NCI-H1105 treated with DMSO at 0.1 percent for 48 hours (cell line): ENCODE data around the gene HEATR5A.
"Not testable (repeated sequence)": the region's sequence is repeated elsewhere in the genome, so short reads cannot be mapped to it uniquely, and the experiment has no call there.

Experiments
- DNase-seq: peaks from one replicate; lab custom pipeline; 2025; lab: John Stamatoyannopoulos, UW

Gene HEATR5A

DNA sequence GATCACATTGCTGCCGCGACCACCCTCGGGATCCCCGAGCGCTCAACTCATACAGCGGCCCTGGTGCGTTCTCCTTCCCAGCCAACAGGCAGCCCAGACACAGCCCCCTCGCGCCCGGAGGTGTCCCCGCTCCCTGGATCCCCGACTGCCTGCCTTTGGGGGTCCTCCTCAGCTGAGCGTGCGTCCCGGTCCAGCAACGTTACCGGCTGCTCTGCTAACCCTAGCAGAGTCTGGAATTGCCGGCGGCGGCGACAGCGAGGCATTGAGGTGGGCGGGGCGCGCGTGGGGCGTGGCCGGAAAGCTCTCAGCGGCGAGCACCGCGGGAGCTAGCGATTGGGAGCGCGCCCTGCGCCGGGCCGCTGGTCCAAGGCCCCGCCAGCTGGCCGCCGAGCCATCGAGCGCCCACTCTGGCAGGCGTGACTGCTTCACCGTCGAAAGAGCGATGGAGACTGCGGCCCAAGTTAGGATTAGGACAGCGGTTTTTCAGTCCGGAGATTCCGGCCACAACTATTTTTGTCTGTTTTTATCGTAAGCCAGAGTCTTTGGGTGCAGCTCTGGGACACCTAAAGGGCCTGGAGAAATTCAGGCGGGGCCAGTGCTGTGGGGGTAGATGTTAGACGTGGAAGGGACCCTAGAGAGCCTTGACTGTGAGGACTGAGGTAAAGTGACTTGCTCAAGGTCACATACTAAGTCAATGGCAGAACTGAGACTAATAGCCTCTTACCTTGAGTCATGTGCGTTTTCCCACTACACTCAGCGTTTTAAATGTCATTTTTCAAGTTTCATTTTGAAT is at the start of gene HEATR5A:
TSS of gene HEATR5A (minus strand) at position 232 of the 793 bp plus-strand sequence. CDS start 17,575 bp downstream, outside the sequence.
- peak; percentile 92 for DNase-seq

DNA sequence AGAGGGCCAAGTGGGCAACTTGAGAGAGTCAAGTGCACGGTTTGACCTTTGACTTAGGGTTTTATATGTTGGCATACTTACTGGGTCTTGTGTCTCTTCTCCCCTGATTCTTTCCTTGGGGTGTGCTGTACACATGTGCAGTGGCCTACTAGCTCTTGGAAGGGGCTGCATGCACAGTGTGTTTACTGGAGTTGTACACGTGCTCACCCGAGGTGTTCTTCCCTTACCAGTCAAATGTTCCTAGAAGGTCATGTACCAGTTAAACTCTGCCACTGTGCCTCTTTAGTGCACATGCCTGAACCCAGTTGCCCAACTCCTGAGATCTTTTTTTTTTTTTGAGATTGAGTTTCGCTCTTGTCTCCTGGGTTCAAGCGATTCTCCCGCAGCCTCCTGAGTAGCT is 46.2 kb upstream of the HEATR5A start:
- DNase-seq, result no peak

DNA sequence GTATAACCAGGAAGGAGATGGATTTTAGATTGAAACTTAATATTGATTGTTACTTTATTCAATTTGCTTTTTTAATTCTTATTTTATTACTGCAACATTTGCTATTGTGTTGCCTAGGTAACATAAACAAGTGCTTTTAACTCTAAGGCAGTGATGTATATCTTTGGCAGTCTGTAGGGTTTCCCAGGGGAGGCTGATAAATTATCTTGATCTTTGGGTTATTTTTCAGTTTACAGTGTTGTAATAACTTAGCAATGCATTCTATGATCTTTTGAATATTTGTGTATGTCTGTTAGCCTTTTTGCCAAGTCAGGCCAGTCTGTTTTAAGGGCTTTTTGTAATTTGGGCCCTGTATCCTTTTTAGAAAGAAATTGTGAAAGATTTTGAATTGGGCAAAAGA is 44.8 kb upstream of the HEATR5A start:
- DNase-seq, result no peak

DNA sequence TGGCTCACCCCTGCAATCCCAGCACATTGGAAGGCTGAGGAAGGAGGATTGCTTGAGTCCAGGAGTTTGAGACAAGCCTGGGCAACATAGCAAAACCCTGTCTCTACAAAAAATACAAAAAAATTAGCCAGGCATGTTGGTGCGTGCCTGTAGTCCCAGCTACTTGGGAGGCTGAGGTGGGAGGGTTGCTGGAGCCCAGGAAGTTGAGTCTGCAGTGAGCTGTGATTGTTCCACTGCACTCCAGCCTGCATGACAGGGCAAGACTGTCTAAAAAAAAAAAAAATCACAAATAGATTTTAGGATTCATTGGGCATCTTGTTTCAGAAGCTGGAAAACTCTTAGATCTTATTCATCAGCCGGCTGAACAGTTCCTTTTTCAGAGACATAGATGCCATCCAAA is 42.1 kb upstream of the HEATR5A start:
- DNase-seq, result not testable (repeated sequence)

DNA sequence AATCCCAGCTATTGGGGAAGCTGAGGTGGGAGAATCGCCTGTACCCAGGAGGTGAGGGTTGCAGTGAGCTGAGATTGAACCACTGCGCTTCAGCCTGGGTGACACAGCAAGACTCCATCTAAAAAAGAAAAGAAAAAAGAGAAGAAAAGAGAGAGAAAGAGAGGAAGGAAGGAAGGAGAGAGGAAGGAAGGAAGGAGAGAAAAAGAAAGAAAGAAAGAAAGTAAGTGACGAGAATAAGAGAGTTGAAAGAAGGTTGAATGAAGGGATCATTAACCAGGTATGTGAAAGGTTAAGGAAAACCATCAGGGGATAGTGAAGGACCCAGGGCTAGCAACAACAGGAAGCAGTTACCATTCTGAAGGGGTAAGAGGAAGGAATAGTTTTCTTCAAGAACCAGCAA is 41.2 kb upstream of the HEATR5A start:
- DNase-seq, result no peak

DNA sequence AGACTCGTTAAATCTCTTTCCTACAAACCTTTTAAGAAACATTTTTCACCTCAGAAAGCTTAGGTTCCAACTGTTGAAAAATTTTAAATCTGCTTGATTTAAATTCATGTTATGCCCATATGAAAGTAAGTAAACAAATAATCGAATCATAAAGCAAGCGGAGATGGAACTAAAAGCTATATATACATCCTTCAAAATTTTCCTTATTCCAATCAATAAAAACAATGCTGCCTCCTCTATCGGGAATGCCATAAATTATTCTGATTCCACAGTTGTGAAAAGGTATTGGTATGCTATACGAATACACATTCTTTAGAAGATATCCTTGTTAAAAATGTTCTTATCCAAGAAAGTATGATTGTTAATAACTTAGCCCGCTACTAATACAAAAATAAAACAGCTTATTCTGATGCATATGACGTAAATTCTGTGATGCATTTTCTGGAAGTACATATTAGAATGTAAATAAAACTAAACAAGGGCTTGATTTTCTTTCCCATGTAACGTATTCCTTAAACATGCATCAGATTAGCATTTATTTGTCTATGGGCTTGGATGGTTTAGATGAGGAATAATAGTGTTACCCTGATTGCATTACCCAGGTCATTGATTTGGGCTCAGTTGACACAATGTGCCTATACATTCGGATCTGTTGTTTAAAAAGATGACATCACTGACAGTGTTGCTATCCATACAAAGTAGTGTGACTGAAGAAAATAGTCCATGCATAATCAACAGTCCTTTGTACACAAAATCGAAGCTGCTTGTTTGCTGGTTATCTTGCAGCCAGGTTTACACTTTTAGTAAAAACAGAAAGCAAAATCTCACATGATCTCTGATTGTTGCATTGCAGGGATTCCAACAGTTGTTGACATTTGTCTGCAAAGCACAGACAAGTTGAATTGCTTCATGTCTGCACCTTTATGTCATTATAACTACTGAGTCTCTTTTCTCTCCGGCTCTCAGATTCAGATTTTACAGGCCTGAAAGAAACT is 37.6 kb upstream of the HEATR5A start:
- DNase-seq, result no peak

DNA sequence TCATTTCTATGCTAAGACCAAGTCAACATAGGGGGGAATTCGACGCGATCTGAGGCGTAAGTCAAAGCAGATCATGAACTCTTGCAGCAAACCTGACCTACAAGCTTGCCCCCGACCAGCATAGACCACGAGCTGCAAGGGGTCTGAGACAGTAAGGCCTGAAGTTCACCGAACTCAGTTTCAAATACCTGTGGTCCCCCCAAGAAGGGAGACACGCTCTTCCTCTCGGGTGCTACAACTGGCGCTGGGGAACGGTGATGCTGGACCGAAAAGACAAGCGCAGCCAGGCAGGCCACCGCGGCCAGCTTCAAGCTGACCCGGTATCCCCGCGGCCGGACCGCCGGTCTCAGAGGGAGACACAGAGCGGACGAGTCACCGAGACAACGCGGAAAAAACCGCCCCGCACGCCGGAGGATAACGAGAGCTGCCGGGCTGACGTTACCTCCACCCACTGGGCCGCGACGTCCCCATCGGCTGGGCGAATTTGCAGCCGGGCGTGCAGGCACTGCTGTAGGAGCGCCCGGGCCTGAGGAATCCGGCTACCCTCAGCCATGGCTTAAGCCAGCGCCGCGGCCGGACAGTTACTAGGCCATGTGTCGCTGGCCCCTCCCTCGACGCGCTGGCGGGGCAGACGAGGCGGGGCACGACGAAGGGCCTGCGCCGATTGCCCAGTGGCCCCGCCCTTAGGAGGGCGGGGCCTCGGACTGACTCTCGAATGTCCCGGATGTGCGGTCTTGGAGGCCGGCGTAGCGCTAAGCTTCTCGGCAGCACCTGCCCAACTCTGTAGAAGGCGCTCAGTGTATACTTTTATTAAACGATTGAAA is 36.7 kb upstream of the HEATR5A start, which contains the start of gene DTD2:
TSS of gene DTD2 (minus strand) at position 666 of the 824 bp plus-strand sequence. CDS start at position 553, 113 bp downstream.
- peak; percentile 94 for DNase-seq

DNA sequence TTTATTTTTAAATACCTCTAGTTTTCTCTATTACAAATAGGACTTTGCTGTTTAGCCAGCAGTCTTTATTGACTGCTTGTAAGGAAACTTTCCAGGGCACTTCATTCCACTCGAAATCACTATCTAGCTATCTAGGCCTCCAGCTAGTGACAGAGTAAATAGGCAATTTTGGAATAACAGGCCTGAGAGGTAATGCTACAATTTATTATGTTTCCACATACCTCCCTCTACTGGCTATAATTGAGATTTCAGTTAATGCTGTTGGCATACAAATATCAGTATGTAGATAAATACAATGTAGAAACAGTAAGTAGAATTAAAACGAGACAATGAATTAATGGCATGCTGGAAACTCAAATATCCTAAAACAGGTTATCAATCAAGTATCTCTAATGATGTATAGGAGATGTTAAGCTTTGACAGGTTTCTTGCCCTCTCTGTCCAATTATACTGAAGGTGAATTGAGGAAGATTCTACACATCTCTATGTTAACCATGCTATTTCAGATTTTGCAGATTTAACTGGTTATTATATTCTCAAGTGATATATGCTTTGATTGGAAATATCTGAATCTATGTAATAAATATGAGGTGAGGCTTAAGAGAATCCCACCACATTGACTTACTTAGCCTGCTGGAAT is 29.7 kb upstream of the HEATR5A start:
- peak; percentile 53 for DNase-seq

DNA sequence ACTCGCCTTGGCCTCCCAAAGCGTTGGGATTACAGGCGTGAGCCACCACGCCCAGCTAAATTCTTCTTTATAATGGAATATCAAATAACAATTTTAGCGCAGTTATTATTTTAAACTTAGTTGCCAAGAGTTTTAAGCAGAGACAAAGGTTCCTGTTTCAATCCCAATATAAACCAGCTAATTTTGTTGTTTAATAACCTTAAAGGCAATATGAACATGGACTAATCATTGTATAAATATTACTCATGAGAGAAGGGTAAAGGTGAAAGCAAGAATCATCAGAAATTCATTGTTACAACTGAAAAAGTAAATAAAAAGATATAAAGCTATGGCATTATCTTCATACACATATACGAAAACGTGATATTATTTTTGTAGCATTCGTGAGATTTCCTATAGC is 28.8 kb upstream of the HEATR5A start:
- DNase-seq, result no peak

DNA sequence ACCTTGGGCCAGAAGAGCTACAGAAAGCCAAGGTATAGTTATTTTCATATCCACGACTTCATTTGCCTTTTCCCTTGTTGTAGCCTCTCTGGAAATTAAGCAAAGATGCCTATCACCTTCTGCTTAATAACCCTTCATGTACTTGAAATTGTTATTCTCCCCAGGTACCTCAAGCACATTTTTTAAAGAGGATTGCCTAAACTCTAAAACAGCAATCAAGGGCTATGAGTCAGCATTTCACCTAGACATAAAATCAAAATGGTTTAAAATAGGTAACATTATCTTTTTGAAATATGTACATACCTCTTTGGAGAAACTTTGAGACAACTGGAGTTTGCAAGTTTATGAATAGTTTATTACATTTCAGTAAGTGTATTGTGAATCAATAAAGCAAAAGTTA is 25.4 kb upstream of the HEATR5A start:
- DNase-seq, result no peak

DNA sequence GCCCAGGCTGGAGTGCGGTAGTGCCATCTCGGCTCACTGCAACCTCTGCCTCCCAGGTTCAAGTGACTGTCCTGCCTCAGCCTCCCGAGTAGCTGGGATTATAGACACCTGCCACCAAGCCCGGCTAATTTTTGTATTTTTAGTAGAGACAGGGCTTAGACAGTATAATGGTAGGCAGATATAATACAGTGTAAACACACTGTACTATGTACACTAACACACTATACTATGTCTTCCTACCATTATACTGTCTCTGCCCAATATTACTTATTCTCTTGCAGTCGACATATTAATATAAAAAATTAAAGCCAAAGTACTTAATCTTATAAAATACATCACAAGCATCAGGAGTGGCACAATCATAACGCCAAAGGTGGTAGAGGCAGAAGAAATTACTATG is 21.9 kb upstream of the HEATR5A start:
- no peak for DNase-seq

DNA sequence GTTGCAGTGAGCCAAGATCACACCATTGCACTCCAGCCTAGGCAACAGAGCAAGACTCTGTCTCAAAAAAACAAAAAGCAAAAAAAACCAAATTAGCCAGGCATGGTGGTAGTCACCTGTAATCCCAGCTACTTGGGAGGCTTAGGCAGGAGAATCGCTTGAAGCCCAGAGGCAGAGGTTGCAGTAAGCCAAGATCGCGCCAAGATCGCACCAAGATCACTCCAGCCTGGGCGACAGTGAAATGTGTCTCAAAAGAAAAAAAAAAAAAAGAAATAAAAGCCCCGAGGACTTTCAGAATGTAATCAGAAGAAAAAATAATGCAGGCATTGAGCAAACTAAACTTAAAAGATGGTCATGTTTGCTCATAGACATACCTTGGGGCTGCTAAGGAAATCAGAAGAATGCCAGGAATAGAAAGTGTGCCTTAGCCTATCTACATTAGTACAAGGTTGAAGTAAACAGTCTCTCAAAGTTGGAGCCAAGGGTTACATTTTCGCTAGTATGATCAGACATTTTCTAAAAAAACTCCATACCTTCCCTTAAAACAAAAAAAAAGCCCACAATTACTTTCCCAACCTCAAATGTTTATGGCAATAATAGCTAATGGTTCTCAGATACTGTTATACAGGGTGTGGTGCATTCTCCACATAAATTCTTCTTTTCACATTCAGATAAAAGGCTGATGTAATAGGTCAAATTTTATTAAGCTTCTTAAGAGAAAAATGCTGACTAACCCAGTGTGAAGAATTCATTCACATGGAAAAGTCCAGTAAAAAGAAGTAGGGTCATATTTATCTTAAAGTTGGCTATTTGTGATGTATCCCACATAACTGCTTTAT is 21.1 kb upstream of the HEATR5A start:
- DNase-seq, result no peak

DNA sequence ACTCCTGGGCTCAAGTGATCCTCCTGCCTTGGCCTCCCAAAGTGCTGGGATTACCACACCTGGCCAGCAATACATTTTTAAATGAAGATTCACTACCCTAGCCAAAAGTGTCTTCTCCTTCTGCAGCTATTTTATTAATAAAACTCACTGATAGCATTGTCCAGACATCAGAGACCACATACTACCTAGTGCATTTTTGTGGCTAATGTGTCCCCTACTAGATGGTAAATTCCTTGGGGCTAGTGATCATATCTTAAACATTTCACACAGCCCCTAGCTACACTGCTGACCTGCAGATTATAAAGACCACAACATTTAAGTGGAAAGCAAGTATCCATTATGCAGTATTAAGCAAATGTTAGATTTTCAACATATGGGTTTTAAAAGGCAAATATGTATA is 19.9 kb upstream of the HEATR5A start:
- no peak for DNase-seq

DNA sequence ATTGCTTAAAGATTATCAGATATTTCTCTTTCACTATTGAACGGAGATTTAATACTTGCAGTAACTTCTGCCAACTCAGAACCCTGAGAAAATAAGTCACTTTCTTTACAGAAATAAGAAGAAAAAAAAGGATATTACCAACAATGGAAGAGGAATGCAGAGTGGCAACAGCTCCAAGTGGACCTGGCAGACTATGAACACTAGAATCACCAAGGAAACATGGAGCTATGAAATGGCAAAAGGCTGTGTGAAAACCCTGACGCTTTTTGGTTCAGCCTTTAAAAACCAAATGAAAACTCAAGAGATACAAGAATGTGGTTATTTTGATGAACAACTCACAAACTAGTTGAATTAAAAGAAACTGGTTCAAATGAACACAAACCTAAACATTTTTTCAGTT is 19.2 kb upstream of the HEATR5A start:
- DNase-seq, result no peak

DNA sequence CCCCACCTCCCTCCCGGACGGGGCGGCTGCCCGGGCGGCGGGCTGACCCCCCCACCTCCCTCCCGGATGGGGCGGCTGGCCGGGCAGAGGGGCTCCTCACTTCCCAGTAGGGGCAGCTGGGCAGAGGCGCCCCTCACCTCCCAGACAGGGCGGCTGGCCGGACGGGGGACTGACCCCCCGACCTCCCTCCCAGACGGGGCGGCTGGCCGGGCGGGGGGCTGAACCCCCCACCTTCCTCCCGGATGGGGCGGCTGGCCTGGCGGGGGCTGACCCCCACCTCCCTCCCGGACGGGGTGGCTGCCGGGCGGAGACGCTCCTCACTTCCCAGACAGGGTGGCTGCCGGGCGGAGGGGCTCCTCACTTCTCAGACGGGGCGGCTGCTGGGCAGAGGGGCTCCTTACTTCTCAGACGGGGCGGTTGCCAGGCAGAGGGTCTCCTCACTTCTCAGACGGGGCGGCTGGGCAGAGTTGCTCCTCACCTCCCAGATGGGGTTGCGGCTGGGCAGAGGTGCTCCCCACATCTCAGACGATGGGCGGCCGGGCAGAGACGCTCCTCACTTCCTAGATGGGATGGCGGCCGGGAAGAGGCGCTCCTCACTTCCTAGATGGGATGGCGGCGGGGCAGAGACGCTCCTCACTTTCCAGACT is 16.8 kb upstream of the HEATR5A start:
- DNase-seq, result not testable (repeated sequence)

DNA sequence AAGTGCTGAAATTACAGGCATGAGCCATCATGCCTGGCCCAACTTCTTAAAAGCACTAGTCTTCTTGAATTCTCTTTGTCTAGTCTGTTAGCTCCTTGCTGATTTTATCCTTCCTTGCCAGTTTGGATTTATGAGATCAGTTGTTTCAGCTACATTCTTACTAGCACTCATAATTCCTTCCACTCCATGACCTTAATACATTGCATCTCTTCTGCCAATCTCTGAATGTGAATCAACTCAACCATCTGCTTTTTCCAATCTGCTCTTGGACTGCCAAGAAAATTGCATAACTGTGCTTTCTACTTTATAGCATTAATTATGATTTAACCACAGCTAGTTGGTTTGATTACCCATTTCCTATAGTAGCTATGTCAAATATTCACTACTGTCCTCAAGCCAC is 14.9 kb upstream of the HEATR5A start:
- no peak for DNase-seq

DNA sequence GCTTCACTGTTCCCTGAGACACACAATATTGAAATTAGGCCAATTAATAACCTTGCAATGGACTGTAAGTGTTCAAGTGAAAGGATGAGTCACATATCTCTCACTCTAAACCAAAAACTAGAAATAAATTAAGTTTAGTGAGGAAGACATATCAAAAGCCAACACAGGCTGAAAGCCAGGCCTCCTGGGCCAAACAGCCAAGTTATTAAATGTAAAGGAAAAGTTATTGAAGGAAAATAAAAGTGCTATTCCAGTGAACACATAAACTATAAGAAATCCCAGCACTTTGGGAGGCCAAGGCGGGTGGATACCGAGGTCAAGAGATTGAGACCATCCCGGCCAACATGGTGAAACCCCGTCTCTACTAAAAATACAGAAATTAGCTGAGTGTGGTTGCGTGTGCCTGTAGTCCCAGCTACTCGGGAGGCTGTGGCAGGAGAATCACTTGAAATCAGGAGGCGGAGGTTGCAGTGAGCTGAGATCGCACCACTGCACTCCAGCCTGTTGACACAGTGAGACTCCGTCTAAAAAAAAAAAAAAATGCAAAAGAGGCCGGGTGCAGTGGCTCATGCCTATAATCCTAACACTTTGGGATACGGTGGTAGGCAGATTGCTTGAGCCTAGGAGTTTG is 10.4 kb upstream of the HEATR5A start:
- DNase-seq, result no peak

DNA sequence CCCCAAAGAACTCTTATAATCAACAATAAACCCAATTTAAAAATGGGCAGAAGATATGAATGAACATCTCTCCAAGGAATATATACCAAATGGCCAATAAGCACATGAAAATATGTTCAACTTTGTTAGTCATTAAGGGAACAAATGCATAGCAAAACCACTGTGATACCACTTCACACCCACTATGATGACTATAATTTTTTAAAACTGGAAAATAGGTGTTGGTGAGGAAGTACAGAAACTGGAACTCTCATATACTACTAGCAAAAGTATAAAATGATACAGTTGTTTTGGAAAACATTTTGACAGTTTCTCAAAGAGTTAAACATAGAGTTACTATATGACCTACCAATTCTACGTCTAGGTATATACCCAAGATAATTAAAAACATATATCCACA is 9.4 kb upstream of the HEATR5A start:
- DNase-seq, result no peak

DNA sequence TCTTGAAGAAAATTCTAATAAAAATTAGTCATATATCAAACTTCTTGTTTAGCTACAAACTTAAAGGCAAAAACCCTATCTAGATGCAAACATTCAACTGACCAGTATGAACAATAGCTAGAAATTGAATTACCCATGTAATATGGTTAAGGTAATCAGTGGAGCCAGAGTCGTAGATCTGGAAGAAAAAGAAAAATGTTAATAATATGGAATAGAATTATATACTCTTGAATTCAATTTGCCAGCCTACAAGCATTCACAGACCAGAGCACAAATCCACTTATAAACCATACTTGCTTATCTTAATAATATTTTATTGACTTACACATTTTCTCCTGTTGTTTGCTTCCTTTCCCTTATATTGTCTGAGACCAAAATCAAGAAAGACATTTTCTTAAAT is 7.7 kb upstream of the HEATR5A start:
- DNase-seq, result no peak

DNA sequence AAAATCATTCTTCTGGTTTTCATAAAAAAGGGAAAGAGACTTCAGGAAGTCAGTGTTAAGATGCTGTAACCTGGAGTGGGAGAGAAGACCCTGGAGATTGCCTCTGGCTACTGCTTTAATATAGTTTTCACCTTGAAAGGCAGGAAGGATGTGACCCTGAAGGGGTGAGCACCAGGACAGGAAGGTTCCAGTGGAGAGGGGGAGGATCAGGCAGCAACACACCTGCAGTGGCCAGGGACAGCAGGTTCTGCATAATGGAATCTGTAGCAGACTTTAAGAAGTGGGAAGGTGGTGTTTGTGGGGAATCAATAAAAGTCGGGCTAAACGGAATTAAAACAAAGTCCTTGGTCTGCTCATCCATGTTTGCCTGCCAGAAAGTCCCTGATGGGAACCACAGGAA is 6.3 kb upstream of the HEATR5A start:
- no peak for DNase-seq
